Osteoblast (primary cell): ENCODE results near the gene C17orf78. TPM values are rescaled to one million over a fixed set of nuclear protein-coding genes. Genes with fewer than 3 reads are reported as not detected.
A peak's percentile ranks its signal among the peaks of the same experiment; 100 is the strongest.

Experiments used
- DNase-seq: peaks from one replicate; pipeline ENCODE4 v3.0.0; 2011; ENCODE audit warnings: low spot score, mixed read lengths; ENCODE audit not compliant: insufficient read length; ENCODE audit errors: missing footprints
- H2AFZ ChIP-seq: 2 replicates; pipeline ENCODE4 v1.6.0; 2011; ENCODE audit warnings: mild to moderate bottlenecking, low read length
- H3K27ac ChIP-seq: 2 replicates; pipeline ENCODE4 v1.5.1; 2011; ENCODE audit warnings: mild to moderate bottlenecking, low read depth, low read length, moderate library complexity
- H3K27me3 ChIP-seq: 2 replicates; pipeline ENCODE4 v1.6.0; 2012; ENCODE audit warnings: mild to moderate bottlenecking, control low read depth, inconsistent platforms, low read length, moderate library complexity; ENCODE audit not compliant: insufficient read depth
- H3K36me3 ChIP-seq: 2 replicates; pipeline ENCODE4 v1.5.1; 2011; ENCODE audit warnings: mild to moderate bottlenecking, low read length, control low read depth, moderate library complexity; ENCODE audit not compliant: insufficient read depth
- H3K4me1 ChIP-seq: 2 replicates; pipeline ENCODE4 v1.5.1; 2011; ENCODE audit warnings: mild to moderate bottlenecking, low read length, control low read depth, moderate library complexity; ENCODE audit not compliant: insufficient read depth
- H3K4me2 ChIP-seq: 2 replicates; pipeline ENCODE4 v1.6.0; 2011; ENCODE audit warnings: mild to moderate bottlenecking, low read length; ENCODE audit not compliant: insufficient read depth
- H3K4me3 ChIP-seq: fragments of 200-600 bp; sonication (generic); 3 replicates; pipeline ENCODE4 v1.5.1; 2012; ENCODE audit warnings: mild to moderate bottlenecking, low read length, inconsistent platforms; ENCODE audit not compliant: insufficient read depth
- H3K79me2 ChIP-seq: 2 replicates; pipeline ENCODE4 v1.6.0; 2012; ENCODE audit warnings: mild to moderate bottlenecking, low read length, control low read depth, inconsistent platforms; ENCODE audit not compliant: insufficient read depth
- H3K9me3 ChIP-seq: 2 replicates; pipeline ENCODE4 v1.5.1; 2011; ENCODE audit warnings: low read depth, low read length, control low read depth
- H4K20me1 ChIP-seq: 2 replicates; pipeline ENCODE4 v1.6.0; 2012; ENCODE audit warnings: mild to moderate bottlenecking, low read length, control low read depth; ENCODE audit not compliant: insufficient read depth
- CTCF ChIP-seq: IDR thresholded peaks from 2 replicates; pipeline ENCODE4 v1.5.1; 2011; ENCODE audit warnings: mild to moderate bottlenecking, low read depth, low read length, moderate library complexity; ENCODE audit errors: extremely low read depth
- total RNA-seq: library from RNA; depleted of rRNA; stranded (reverse); fragments of >200 nt; gene quantifications from 2 replicates; pipeline ENCODE4 v1.2.3, GENCODE V29; 2012

Gene C17orf78
- total RNA-seq, 1 donor = not detected

GRCh38 chr17:37413875-37414519 lies 38.2 kb downstream of the C17orf78 start:
- Histone ChIP-seq H3K9me3 (no peaks in the 10 kb centered on the region), H3K4me2 (no peak overlapping the region), H3K4me1 (no peaks in the 10 kb centered on the region), H3K27me3 (no peaks in the 10 kb centered on the region), H3K27ac (no peak overlapping the region), H4K20me1 (no peaks in the 10 kb centered on the region), H3K4me3 (no peak overlapping the region), H2AFZ (no peak overlapping the region), H3K36me3 (peaks cover 35% of the 10 kb centered on the region), H3K79me2 (peaks cover 27% of the 10 kb centered on the region)
- peak; percentile 34 for TF ChIP-seq CTCF
- DNase-seq = no peak

GRCh38 chr17:37417852-37418251 lies 42.1 kb downstream of the C17orf78 start:
- H3K79me2 ChIP-seq = peaks cover 16% of the 10 kb centered on the region

GRCh38 chr17:37422971-37423625 lies 47.3 kb downstream of the C17orf78 start:
- Histone ChIP-seq H3K4me3 (no peak overlapping the region), H3K4me1 (no peaks in the 10 kb centered on the region), H3K27me3 (no peaks in the 10 kb centered on the region), H3K9me3 (no peaks in the 10 kb centered on the region), H3K79me2 (peaks cover 3% of the 10 kb centered on the region), H3K4me2 (no peak overlapping the region), H4K20me1 (no peaks in the 10 kb centered on the region), H3K36me3 (peaks cover 59% of the 10 kb centered on the region), H2AFZ (no peak overlapping the region), H3K27ac (no peak overlapping the region)
- no peak for DNase-seq
- no peak for TF ChIP-seq CTCF

More at GRCh38 chr17:37417852-37418251, 42.1 kb downstream of the C17orf78 start:
- Histone ChIP-seq H2AFZ (no peak overlapping the region), H3K4me2 (no peak overlapping the region), H4K20me1 (no peaks in the 10 kb centered on the region), H3K9me3 (no peaks in the 10 kb centered on the region), H3K4me3 (no peak overlapping the region), H3K27ac (no peak overlapping the region), H3K36me3 (peaks cover 34% of the 10 kb centered on the region), H3K27me3 (no peaks in the 10 kb centered on the region), H3K4me1 (no peaks in the 10 kb centered on the region)
- TF ChIP-seq CTCF = no peak
- no peak for DNase-seq

GRCh38 chr17:37425268-37425667 lies 49.5 kb downstream of the C17orf78 start:
- Histone ChIP-seq H2AFZ (no peak overlapping the region), H3K36me3 (peaks cover 54% of the 10 kb centered on the region), H3K27me3 (no peaks in the 10 kb centered on the region), H3K4me2 (no peak overlapping the region), H3K27ac (no peak overlapping the region), H3K9me3 (no peaks in the 10 kb centered on the region), H4K20me1 (no peaks in the 10 kb centered on the region), H3K4me3 (no peak overlapping the region), H3K79me2 (peaks cover 2% of the 10 kb centered on the region), H3K4me1 (peaks cover 12% of the 10 kb centered on the region)
- no peak for TF ChIP-seq CTCF
- DNase-seq = no peak
